ENCODE measurements around the gene ZBTB20.

Gene ZBTB20

DNA sequence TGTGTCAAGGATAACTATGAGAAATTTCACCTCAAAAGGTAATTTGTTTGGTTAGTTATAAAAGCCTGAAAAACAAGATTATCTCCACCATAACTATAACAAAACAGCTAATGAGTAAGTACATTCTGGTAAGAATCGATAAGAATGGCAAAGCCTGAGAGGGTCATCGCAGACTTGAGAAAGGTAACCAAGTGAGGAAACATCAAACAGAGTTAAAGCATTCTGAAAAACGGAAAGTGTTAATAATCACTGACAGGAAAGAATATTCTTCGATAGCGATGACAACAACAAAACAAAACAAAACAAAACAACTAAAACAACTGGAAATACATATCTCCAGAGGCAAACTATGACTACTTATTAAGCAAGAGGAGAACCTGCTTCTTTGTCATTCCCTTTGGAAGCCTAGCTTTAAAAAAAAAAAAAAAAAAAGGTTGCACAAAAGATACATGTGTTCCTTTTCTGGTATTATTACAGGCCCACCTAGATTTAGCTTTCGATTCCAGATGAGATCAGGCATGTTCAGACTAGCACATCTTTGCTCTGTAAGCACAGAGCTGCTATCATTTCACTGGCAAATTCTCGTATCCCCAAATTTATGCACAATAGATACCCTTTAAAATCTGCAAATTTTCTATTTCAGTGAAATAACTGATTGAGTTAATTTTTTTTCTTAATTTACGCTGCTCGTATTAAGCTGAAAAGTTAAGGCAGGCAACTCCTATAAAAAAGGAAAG is 697.6 kb downstream of the ZBTB20 start:
- no peak for DNase-seq (ENCODE audit: low read depth, low spot score)

DNA sequence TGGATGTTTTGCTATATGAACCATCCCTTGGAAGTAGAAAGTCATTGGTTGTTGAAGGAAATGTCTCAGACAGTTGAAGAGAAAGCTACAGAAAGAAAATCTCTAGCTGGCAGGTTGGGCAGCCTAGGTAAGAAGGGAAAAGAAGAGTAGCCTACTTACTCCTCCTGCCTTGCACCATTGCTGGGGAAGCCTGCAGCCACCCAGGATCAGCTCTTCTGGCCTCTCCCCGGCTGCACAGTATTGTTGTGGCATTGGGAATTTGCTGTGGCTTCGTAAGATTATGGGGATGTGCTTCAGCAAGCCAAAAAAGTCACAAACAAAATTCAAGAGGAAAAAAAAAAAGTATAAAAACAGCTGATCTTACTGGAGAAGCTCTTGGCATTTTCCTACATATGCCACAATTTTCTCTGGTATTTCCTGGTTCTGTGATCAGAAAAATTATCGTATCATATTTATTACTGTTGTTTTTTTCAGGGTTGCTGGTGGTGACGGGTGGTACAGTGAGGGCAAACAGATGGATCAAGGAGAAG is 699.1 kb downstream of the ZBTB20 start:
- DNase-seq (ENCODE audit: low read depth, low spot score): no peak

DNA sequence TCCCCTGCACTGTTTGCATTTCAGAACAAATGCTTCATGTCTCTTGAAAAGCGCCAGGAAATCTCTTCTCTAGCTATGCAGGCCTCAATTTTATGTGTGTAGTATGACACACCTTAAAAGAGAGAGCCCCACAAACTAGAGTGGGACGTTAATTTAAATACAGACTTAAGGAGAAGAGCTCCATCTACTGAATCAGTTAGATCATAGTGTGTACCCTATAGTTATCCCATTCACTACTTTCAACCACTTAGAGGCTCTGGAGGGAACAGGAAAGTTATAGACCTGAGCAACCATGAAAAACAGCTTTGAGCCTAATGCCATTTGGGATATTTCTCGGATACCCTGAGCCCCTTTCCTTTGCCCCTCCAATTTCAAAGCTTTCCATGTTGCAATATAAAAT is 699.5 kb downstream of the ZBTB20 start:
- DNase-seq (ENCODE audit: low read depth, low spot score): no peak

DNA sequence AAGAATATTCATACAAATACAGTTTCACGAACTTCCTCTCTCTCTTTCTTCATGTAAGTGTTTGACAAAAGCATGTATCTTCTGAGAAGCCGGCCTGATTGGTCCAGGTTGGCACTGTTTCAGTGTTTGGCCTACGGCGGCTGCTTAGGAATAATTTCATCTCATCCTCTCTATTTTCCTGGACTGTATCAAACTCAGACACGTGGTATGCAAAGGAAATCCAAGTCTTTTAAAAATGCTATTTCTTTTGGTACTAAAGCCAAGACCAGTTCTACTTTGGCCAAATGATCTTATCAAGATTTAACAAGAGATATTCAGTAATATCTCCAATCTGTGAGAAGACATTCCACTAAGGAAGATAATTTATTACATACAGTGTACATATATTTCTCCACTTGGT is 700.5 kb downstream of the ZBTB20 start:
- DNase-seq (ENCODE audit: low read depth, low spot score): no peak

DNA sequence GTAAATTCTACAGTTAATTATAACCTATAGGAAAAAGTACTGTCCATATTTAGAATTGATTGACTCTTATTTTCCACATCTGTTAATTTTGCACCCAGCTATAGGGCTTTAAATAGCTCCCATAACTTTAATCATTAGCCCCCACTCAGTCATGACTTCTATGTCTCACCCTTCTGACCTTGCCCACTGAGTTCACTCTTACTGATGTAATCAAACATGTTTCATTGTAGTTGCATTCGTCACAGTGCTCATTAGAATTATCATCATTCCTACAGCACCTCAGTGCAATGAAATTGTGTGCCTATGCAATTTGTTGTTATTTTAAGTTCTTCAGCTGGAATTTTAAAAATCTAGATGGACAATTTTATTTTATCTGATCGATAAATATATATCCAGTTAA is 701.9 kb downstream of the ZBTB20 start:
- no peak for DNase-seq (ENCODE audit: low read depth, low spot score)

DNA sequence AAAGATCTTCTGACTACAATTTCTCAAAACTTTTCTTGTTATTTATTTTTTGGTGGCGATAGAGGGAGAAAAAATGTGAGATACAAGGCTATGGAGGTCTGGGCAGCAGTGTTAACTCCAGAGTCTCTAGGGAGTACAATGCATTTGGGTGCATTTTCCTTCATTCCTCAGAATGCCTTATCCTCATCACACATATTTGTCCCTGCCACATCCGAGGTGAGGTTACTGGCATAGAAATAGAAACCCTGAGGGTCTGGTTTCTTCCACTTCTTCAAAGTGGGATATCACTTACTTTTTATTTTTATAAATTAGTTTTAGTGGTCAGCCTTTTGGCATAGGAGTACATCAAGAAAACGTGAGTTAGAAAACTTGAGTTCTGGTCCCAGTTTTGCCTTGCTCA is 702.9 kb downstream of the ZBTB20 start:
- DNase-seq (ENCODE audit: low read depth, low spot score): no peak

DNA sequence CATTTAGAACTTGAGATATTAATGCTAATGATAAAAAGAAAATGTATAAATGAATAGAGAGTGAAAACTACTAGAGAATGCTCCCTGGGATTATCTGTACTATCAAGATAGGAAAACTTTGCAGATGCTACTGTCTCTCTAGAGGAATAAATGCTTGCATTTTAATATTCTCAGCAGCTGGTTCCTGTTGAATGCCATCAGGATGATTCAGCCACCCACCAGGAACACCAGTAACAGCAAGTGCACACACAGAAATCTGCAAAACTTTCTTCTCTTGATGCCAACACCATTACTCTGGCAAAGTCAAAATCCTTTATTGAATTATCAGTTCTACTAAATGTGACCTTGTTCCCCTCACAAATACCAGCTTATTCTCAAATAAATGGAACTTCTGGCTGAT is 704.8 kb downstream of the ZBTB20 start:
- no peak for DNase-seq (ENCODE audit: low read depth, low spot score)

DNA sequence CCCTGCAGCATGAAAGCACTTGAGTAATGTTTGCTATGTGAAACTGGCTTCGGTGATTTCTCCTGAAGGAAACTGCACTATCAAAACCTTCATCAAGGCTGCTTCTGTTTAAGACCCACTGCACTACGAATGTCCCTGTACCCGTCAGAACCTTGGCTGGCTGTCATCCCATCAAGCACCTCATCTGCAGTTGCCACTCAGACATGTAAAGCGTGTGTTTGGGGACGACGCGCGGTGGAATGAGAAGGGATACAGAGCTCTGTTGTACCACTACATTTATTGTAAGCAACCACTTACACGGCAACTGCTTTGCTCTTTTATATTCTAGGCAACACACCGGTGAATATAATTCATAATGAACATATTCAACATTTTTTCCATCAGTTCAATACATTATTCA is 705.7 kb downstream of the ZBTB20 start:
- DNase-seq (ENCODE audit: low read depth, low spot score): no peak

DNA sequence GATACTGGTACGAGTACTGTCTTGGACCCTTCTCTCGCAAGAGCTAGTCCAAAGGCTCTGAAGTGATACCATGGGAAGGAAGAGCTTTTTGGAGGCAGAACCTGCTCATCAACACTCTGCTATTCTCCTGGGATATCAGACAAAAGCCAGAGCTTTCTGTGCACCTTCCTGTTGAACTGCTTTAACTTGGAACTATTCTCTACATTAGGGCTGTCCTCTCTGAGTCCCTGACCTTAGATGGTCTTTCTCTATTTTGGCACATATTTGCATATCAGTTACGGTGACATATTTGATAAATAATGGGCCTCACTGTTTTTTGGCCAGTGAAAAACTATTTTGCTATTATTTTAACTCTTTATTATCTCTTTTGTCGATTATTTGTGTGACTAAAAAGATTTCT is 706.4 kb downstream of the ZBTB20 start:
- no peak for DNase-seq (ENCODE audit: low read depth, low spot score)

DNA sequence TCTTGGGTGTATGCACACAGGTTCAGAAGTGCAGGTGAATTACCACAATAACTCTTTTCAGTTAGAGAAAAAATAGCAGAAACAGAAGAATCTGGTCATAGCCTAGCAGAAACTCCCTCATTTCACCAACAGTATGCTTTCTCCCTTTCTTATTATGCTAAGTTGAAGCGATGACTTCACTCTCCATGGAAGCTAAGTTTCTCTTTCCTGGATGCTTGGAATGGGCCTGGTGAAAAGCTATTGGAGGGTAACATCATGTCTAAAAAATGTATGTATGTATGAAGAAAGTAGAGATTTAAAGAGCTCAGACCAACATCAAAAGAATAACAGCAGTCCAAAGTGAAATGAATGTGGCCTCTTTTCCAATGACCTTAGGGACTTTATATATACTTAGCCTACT is 707.8 kb downstream of the ZBTB20 start:
- no peak for DNase-seq (ENCODE audit: low read depth, low spot score)

DNA sequence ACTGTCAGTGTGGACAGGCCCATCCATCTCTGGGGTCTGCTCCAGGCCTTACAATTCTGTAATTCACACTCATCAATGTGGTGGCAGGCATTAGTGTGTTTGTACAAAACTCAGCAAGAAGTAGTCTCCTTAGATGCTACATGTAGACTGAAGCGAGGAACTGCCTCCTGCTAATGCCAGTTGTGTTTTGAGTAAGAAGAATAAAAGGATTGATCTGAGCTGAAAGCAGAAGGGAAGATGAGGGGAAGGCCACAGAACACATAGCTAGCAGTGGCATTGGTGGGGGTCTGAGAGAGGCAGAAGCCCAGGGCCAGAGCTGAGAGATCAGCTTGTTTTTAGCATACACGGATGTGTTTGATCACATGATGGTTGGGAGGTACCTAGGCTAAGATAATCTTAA is 709.2 kb downstream of the ZBTB20 start:
- DNase-seq (ENCODE audit: low read depth, low spot score): no peak

DNA sequence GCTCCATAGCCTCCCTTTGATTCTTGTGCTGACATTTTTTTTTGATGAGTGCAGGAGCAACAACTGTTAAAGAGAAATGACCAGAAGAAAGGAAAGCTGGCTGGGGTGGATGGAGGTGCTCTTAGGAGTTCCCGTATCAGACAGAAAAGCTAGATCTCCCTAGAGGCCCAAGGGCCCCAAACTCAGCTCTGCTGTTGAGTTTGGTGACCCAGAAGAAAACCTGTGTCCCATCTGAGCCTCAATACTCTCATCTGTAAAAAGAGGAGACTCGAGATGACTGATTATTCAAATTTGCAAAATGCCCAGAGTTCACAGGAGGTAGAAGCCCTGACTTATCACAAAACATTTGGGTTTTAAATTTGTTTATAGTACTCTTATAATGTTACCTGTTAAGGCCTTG is 710.9 kb downstream of the ZBTB20 start:
- DNase-seq (ENCODE audit: low read depth, low spot score): no peak

DNA sequence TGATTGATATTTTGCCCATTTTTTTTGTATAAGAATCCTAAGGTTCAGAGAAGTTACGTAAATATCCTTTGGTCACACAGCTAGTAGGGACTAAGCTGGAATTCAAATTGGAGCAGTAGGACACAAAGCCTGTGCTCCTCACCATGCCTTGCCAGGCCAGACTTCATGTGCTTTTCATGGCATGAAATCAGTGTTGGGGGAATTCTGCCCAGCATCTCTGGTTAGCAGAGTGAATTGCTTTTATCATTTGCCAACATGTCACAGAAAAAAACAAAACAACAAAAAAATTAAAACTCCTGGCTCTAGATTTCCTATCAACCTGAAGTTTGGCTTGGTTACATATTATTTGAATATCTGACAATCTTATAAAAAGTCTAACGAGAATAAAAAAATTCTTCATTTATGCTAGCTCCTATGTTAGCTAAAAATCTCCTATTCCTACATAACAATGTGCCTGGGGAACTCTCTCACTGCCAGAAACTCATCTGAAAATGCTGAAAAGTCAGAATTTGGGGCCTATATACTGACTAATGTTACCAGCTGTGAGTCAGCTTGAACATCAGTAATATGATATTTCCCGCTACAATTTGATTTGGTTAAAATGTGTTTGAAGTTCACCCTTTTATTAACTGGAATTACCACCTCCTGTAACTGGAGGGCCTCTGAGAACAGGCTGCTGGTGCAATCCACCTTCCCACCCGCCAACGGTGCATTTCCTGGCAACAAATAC is 711.5 kb downstream of the ZBTB20 start:
- DNase-seq (ENCODE audit: low read depth, low spot score): no peak

DNA sequence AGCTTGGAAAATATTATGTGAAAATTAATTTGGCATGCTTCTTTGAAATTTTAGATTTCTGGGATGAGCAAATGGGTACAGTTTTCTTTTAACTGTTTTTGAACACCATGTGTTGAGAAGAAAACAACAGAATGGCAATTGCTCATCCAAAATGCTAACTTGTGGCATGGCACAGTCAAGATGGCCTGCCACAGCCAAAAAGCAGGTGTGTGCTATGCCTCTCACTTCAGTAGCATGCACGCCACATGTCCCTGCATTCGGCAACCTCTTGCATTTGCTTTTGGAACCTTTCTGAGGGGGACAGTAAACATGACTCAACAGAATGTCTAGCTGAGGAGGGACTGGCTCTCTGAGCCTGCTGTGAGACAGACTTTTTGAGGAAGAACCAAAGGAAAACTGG is 714.8 kb downstream of the ZBTB20 start:
- DNase-seq (ENCODE audit: low read depth, low spot score): no peak

DNA sequence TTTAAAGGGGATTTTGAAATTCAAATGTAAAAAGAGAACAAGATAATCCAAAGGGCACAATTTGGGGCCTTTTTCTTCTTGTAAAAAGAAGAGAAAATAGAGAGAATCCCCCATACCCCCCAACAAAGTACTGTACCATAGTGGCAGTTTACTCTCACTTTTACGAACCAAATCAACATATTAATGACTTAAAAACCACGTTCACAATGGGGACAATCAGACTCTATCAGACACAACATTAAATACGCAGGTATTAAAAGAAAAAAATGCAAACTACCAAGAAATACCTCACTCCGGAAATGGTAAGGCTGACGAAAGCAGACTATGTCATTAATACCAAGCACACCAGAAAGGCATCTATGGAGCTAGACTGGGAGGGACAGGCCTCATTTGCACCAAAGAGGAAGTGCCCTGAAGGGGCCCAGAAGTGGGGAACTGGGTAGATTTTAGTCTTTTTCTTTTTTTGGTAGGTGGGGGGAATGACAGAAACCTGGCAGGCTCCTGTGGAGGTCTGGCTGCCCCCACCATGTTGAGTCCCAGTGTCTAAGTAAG is 719.0 kb downstream of the ZBTB20 start:
- no peak for DNase-seq (ENCODE audit: low read depth, low spot score)

DNA sequence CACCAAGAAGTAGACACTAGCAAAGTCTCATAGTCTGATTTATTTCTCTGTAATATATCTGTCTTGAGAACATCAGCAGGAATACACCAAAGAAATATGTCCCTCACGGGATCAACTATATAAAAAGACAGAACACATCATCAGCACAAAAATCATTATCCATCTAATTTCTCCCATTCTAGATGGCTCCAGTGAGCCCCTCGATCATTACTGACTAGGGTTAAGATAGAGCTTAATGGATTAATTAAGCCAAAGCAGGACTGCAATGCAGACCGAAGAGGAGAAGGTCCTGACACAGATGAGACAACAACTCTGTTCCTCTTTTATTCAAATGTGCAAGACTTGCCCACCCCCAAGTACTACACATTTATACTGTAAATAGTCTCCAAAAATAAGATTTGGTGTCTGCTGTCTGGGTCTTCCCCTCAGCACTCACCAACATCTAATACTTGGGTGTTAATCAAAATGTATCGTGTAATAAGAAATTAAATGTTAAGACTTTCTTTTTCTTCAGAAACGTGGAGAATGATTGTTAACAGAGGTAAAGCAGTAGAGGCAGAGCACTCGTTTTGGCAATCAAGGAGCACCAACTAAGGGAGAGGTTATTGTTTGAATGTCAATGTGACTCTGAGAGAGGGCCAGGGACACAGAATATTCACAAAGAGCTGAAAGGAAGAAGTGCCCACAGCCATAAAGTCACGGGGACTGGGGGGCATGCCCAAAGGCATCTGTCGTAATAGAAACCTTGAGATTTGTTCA is 719.6 kb downstream of the ZBTB20 start:
- DNase-seq (ENCODE audit: low read depth, low spot score): no peak

DNA sequence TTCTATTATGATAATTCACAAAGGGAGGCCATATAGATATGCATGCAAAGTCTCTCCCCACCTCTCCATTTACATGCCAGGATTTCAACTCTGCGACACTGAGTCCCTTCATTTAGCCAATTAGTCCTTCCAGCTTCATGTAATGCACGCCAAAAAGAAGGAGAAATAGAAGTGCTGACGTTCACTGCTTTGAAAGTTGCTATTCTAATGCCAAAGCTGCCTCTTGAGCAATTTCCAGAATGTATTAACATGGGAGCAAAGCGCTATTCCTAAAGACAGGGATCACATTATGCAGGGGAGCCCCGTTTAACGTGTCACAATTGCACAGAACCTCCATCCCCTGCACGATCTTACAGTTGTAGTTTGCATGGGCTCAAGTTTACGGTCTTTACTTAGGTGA is 722.8 kb downstream of the ZBTB20 start:
- DNase-seq (ENCODE audit: low read depth, low spot score): no peak

DNA sequence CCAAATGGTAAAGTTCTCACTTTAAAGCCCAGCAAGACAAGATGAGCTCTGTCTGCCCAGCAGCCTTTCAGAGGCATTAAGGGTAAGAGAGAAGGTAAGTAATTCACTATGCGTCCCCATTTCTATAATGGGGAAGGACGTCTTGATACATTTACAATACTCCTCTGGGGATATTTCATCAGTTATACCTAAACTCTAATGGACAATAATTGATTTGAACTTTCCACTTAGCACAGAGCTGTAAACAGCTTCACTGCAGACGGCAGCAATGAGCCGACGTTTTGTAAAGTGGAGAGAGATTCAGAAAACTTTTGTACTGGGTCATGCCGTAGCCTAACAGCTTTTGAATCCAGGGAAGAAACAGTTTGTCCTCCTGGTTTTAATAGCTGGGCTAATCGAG is 725.9 kb downstream of the ZBTB20 start:
- no peak for DNase-seq (ENCODE audit: low read depth, low spot score)

DNA sequence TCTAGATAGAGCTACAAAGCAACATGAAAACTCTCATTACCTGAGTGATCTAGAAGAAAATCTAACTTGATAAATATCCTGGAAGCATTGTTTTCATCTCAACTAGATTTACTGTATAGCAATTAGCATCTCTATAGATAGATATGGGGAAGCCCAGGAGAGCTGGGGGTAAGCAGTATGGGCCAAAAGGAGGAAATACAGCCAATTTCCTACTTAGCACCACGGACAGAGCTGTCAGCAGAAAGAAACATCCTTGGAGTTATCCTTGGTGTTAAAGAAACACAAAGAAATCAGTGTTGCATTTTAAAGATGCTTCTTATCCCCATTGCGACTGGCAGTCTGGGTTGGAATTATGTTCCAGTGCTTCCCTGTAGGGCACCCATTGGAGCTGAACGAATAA is 727.0 kb downstream of the ZBTB20 start:
- DNase-seq (ENCODE audit: low read depth, low spot score): no peak

DNA sequence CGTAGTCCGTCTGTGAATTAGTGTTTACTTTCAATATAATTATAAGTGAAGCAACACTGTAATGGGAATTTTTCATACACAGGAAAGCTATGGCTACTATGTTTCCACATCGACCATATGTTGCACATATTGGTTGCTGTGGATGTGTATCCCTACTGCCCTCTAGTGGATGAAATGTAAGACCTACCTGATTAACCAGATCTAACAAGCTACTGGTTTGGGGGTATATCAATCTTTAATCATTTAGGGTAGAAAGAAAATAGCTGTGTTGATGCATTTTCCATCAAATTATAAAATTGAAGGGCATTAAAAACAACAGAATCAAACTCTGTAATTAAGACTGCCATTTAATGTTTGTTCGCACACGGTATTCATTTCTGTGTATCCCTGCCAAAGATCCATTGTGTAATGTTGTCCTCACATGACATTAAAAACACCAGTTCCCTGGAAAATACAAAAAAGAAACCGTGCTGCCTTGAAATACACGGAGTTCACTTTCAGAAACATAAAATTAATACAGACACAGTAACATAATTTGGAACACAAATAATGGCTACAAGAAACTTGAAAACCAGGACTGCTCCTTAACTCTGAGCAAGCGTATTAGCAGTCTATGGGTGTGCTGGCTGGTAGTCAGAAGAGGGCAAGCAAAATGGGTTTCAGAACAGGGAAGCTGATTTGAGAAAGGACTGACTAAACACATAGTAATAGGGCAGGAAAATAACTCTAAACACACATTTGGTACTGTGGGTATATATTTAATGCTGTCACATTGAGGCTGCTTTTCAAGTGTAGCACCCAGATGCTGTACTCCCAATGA is 728.2 kb downstream of the ZBTB20 start:
- DNase-seq (ENCODE audit: low read depth, low spot score): no peak

DNA sequence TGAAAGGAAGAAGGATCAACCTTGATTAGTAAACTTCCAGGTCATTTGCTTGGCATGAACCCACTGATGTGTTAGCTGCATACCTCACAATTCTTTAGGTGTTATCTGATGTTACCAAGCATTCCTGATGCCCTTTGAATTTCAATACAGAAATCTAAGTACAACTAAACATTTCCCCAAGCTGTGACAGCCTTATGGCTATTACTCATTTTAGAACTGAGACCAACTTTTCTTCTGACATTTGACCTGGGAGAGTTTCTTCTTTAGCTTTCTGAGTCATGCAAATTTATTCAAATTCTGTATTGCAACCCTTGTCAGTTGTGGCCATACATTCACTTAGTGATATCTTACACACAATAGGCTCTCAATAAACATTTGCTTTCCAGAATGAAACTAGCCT is 729.0 kb downstream of the ZBTB20 start:
- no peak for DNase-seq (ENCODE audit: low read depth, low spot score)

Data from smooth muscle cell of the brain vasculature (primary cell).